HG03066 (cell line): ENCODE results near the gene ADAMTS1.

Experiments
- ATAC-seq: cut with Tn5 transposase; IDR thresholded peaks from one replicate; pipeline ENCODE4 v1.9.1; 2021; ENCODE audit warnings: low read depth; ENCODE audit not compliant: unreplicated experiment

The ADAMTS1 gene

GRCh38 chr21:26794597-26795411 is 50.4 kb downstream of the ADAMTS1 start:
- ATAC-seq = no peak

GRCh38 chr21:26790296-26790695 is 54.9 kb downstream of the ADAMTS1 start:
- ATAC-seq = no peak

GRCh38 chr21:26788790-26789189 is 56.4 kb downstream of the ADAMTS1 start:
- ATAC-seq = no peak
